Lower leg skin (tissue), 3 donors: Measurements from ENCODE around the gene NCMAP.

ENCODE experiments used
- POLR2A ChIP-seq, 2 donors: fragments of 450-650 bp; IDR thresholded peaks; one replicate each; pipeline ENCODE4 v1.6.1; 2016 to 2017; ENCODE audit warnings: antibody characterized with exemption in 2 of 2, mild to moderate bottlenecking in 1 of 2, moderate library complexity in 1 of 2
- TF ChIP-seq, protein P1 (sequence below), 3 donors: fragments of 450-650 bp; IDR thresholded peaks; one replicate each; pipeline ENCODE4 v1.5.1; 2016; ENCODE audit warnings: antibody characterized with exemption in 3 of 3, mild to moderate bottlenecking in 3 of 3, moderate library complexity in 2 of 3

GRCh38 chr1:24557711-24558131 is 1.8 kb downstream of the NCMAP start:
- TF ChIP-seq, protein P1, sequence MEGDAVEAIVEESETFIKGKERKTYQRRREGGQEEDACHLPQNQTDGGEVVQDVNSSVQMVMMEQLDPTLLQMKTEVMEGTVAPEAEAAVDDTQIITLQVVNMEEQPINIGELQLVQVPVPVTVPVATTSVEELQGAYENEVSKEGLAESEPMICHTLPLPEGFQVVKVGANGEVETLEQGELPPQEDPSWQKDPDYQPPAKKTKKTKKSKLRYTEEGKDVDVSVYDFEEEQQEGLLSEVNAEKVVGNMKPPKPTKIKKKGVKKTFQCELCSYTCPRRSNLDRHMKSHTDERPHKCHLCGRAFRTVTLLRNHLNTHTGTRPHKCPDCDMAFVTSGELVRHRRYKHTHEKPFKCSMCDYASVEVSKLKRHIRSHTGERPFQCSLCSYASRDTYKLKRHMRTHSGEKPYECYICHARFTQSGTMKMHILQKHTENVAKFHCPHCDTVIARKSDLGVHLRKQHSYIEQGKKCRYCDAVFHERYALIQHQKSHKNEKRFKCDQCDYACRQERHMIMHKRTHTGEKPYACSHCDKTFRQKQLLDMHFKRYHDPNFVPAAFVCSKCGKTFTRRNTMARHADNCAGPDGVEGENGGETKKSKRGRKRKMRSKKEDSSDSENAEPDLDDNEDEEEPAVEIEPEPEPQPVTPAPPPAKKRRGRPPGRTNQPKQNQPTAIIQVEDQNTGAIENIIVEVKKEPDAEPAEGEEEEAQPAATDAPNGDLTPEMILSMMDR (IDR thresholded peaks at IDR 0.05): no peak
- no peak for TF ChIP-seq POLR2A (IDR thresholded peaks at IDR 0.05)
